Panc1 (cell line): ENCODE data around the gene RPH3AL. TPM values are rescaled to one million over a fixed set of nuclear protein-coding genes. Genes with fewer than 3 reads are reported as not detected.

Experiments
- ATAC-seq: fragments of 200-7000 bp; cut with Tn5 transposase; 2 replicates; pipeline ENCODE4 v1.9.1; 2020; ENCODE audit warnings: mild to moderate bottlenecking, moderate library complexity
- BruUV-seq: library from RNA; stranded (reverse); fragments of 400-500 nt; replicated peaks from 2 replicates; lab custom pipeline; 2021; lab: Mats Ljungman, UMichigan
- CTCF ChIA-PET: fragments of 300-600 bp; sonication (Branson Sonifier 250); formaldehyde crosslinking; loops from one replicate; lab custom pipeline; 2022; ENCODE audit warnings: antibody characterized with exemption; lab: Charles Lee
- POLR2A ChIA-PET: fragments of 300-600 bp; sonication (Branson Sonifier 250); formaldehyde crosslinking; loops from one replicate; lab custom pipeline; 2022; ENCODE audit warnings: antibody characterized with exemption; lab: Charles Lee
- DNase-seq: peaks from one replicate; pipeline ENCODE4 v3.0.0-alpha.2; 2010; ENCODE audit warnings: low read depth, low spot score
- H3K27ac ChIP-seq: 2 replicates; pipeline ENCODE4 v1.5.1; 2011; ENCODE audit warnings: mild to moderate bottlenecking, low read length, inconsistent platforms
- H3K27me3 ChIP-seq: fragments of 200-500 bp; sonication (Bioruptor generic); 2 replicates; pipeline ENCODE4 v1.6.0; 2014; ENCODE audit warnings: low read length, inconsistent platforms; ENCODE audit not compliant: control insufficient read depth, insufficient read depth
- H3K36me3 ChIP-seq: fragments of 200-500 bp; sonication (Bioruptor generic); 2 replicates; pipeline ENCODE4 v1.5.1; 2014; ENCODE audit warnings: inconsistent platforms, mild to moderate bottlenecking, low read length, moderate library complexity; ENCODE audit not compliant: control insufficient read depth, insufficient read depth
- H3K4me1 ChIP-seq: 2 replicates; pipeline ENCODE4 v1.5.1; 2011; ENCODE audit warnings: inconsistent platforms, mild to moderate bottlenecking, low read length, moderate library complexity; ENCODE audit not compliant: control insufficient read depth, insufficient read depth
- H3K4me3 ChIP-seq, 2 experiments: 2 replicates each; pipeline ENCODE4 v1.5.1; 2011 to 2012; ENCODE audit warnings: low read depth in 2 of 2, low read length in 2 of 2, mild to moderate bottlenecking in 2 of 2, inconsistent platforms in 1 of 2, moderate library complexity in 1 of 2
- H3K9me3 ChIP-seq: fragments of 200-500 bp; sonication (Bioruptor generic); 2 replicates; pipeline ENCODE4 v1.5.1; 2014; ENCODE audit warnings: low read depth, mild to moderate bottlenecking, inconsistent platforms, low read length, moderate library complexity; ENCODE audit not compliant: control insufficient read depth, insufficient read depth
- CTCF ChIP-seq: fragments of 450-650 bp; IDR thresholded peaks from 2 replicates; pipeline ENCODE4 v1.5.1; 2017; ENCODE audit warnings: mild to moderate bottlenecking
- POLR2AphosphoS5 ChIP-seq: IDR thresholded peaks from 2 replicates; pipeline ENCODE4 v1.6.1; 2012; ENCODE audit warnings: mild to moderate bottlenecking, low read depth, low read length, moderate library complexity
- REST ChIP-seq, 2 experiments: IDR thresholded peaks; 2 replicates each; pipeline ENCODE4 v1.6.1; 2011 to 2012; ENCODE audit warnings: low read depth in 2 of 2, control low read depth in 1 of 2, low read length in 1 of 2, mild to moderate bottlenecking in 1 of 2, moderate library complexity in 1 of 2; ENCODE audit not compliant: insufficient read depth in 1 of 2
- SIN3A ChIP-seq: IDR thresholded peaks from 2 replicates; pipeline ENCODE4 v1.6.1; 2012; ENCODE audit warnings: low read depth, mild to moderate bottlenecking, low read length, moderate library complexity, borderline replicate concordance; ENCODE audit not compliant: insufficient read depth
- TCF7L2 ChIP-seq: IDR thresholded peaks from 2 replicates; pipeline ENCODE4 v1.6.1; 2011; ENCODE audit warnings: mild to moderate bottlenecking, low read depth, low read length, inconsistent platforms
- in situ Hi-C: cut with HindIII; loops from 2 replicates; pipeline ENCODE4 v1.10.0; 2016; ENCODE audit warnings: low sequenced_read_pairs, low pct_unique_long_range_greater_than_20kb
- intact Hi-C: fragments of 100-400 bp; cut with micrococcal nuclease; formaldehyde crosslinking; loops from one replicate; pipeline ENCODE4 v1.10.0; 2022; ENCODE audit not compliant: unreplicated experiment
- total RNA-seq: library from RNA; stranded (reverse); gene quantifications from one replicate; pipeline ENCODE4 v1.2.1, GENCODE V29; 2021; ENCODE audit not compliant: unreplicated experiment

Gene RPH3AL
- total RNA-seq, 1 experiment from 2014 or later: 2.2 TPM

GRCh38 chr17:390025-390424 lies 37.4 kb upstream of the RPH3AL start:
- no peak for ATAC-seq
- no peak overlapping the region for H3K27ac ChIP-seq
- H3K27me3 ChIP-seq: no peaks in the 10 kb centered on the region
- H3K36me3 ChIP-seq: no peaks in the 10 kb centered on the region
- in situ Hi-C loops (no loop called here), intact Hi-C loops (no loop called here)
- H3K4me1 ChIP-seq: no peaks in the 10 kb centered on the region
- H3K4me3 ChIP-seq: no peak overlapping the region
- no peak for TF ChIP-seq POLR2AphosphoS5
- no peak for TF ChIP-seq REST (IDR thresholded peaks at IDR 0.05; ENCODE audit: insufficient read depth in 1 of 2, low read depth in 2 of 2, low read length in 1 of 2)
- no peak for TF ChIP-seq TCF7L2
- no peak for TF ChIP-seq SIN3A
- TF ChIP-seq CTCF: no peak
- no TSS peak for BruUV-seq
- DNase-seq: no peak
- ChIA-PET CTCF (no interaction called here), POLR2A (no interaction called here)
- H3K9me3 ChIP-seq: no peaks in the 10 kb centered on the region

- H3K27me3 ChIP-seq: no peaks in the 10 kb centered on the region
- no peaks in the 10 kb centered on the region for H3K36me3 ChIP-seq
- no TSS peak for BruUV-seq
- no peak overlapping the region for H3K4me3 ChIP-seq
- intact Hi-C loops (no loop called here), in situ Hi-C loops (no loop called here)
- no peaks in the 10 kb centered on the region for H3K9me3 ChIP-seq
- TF ChIP-seq TCF7L2 (no peak), POLR2AphosphoS5 (no peak), SIN3A (no peak), CTCF (no peak), REST (IDR thresholded peaks at IDR 0.05; ENCODE audit: insufficient read depth in 1 of 2, low read depth in 2 of 2, low read length in 1 of 2) (no peak)
- ATAC-seq (no peak), DNase-seq (no peak)
- no peak overlapping the region for H3K27ac ChIP-seq
- POLR2A ChIA-PET: no interaction called here
- CTCF ChIA-PET: no interaction called here
- H3K4me1 ChIP-seq: no peaks in the 10 kb centered on the region
These were observed 35.5 kb upstream of the RPH3AL start for GRCh38 chr17:388087-388486.
